Sigmoid colon (tissue), 7 donors: ENCODE measurements around the gene SLC35F1. TPM values are rescaled to one million over a fixed set of nuclear protein-coding genes. Genes with fewer than 3 reads are reported as not detected.

Experiments used
- DNase-seq: peaks from one replicate; pipeline ENCODE4 v3.0.0-alpha.2; 2019
- H3K27ac ChIP-seq, 4 donors: fragments of 200-600 bp; sonication (generic); one replicate each; pipeline ENCODE4 v1.5.1; 2016 to 2019; ENCODE audit warnings: mild to moderate bottlenecking in 1 of 4
- H3K27me3 ChIP-seq, 3 donors: fragments of 200-600 bp; sonication (generic); one replicate each; pipeline ENCODE4 v1.5.1; 2019; ENCODE audit warnings: mild to moderate bottlenecking in 1 of 3
- H3K36me3 ChIP-seq, 4 donors: fragments of 200-600 bp; sonication (generic); one replicate each; pipeline ENCODE4 v1.5.1; 2016 to 2019
- H3K4me1 ChIP-seq, 4 donors: fragments of 200-600 bp; sonication (generic); one replicate each; pipeline ENCODE4 v1.5.1; 2017 to 2019
- H3K4me3 ChIP-seq, 4 donors: fragments of 200-600 bp; sonication (generic); one replicate each; pipeline ENCODE4 v1.5.1; 2017 to 2019; ENCODE audit warnings: mild to moderate bottlenecking in 2 of 4, moderate library complexity in 1 of 4
- H3K9me3 ChIP-seq, 4 donors: fragments of 200-600 bp in 3 of 4; sonication (generic) in 3 of 4; one replicate each; pipeline versions ENCODE4 v1.5.1 to v1.6.1; 2013 to 2019
- EP300 ChIP-seq, 4 donors: sonication (generic); formaldehyde crosslinking; IDR thresholded peaks; one replicate each; pipeline ENCODE4 v1.6.1; 2017; ENCODE audit warnings: antibody characterized with exemption in 4 of 4
- POLR2A ChIP-seq, 2 donors: fragments of 450-650 bp; IDR thresholded peaks; one replicate each; pipeline ENCODE4 v1.6.1; 2016; ENCODE audit warnings: antibody characterized with exemption in 2 of 2, mild to moderate bottlenecking in 2 of 2, moderate library complexity in 2 of 2
- POLR2AphosphoS5 ChIP-seq, 4 donors: sonication (generic); formaldehyde crosslinking; IDR thresholded peaks; one replicate each; pipeline ENCODE4 v1.6.1; 2017; ENCODE audit warnings: antibody characterized with exemption in 4 of 4
- WGBS, 2 donors: extraction: QIAGEN DNeasy Blood & Tissue Kit; methylation state at CpG; one replicate each; pipeline ENCODE4 v1.1.7; 2013; 5-methylcytosine and 5-hydroxymethylcytosine counted together
- intact Hi-C: fragments of 100-400 bp; cut with DNase I; formaldehyde crosslinking; loops from one replicate; pipeline ENCODE4 v1.15.1; 2023
- polyA plus RNA-seq, 3 donors: library from polyadenylated mRNA; stranded (reverse); fragments of 200-250 nt; gene quantifications; one replicate each; pipeline ENCODE4 v1.2.3, GENCODE V29; 2013
- total RNA-seq, 4 donors: library from RNA; depleted of rRNA; stranded (reverse); fragments of >200 nt; gene quantifications; one replicate each; pipeline ENCODE4 v1.1.0, GENCODE V29; 2016
- TF ChIP-seq, protein P1 (sequence below), 4 experiments: fragments of 450-650 bp in 3 of 4; fragments of 200-600 bp in 1 of 4; IDR thresholded peaks; one replicate each; pipeline ENCODE4 v1.5.1; 2016 to 2019; ENCODE audit warnings: antibody characterized with exemption in 4 of 4, mild to moderate bottlenecking in 3 of 4, moderate library complexity in 2 of 4
- donor health status: healthy with polysubstance abuse.
- donor health status: Bipolar disorder and iron deficiency.
- donor health status: healthy.

Gene SLC35F1
- total and polyA plus RNA-seq, 7 donors = under 0.01 to 8.9 (median 4.0) TPM; not detected in 1

- WGBS, 2 donors = 85 to 86% methylated on average over 1 of the region's 1 CpG
- no peaks in the 10 kb centered on the region for H3K36me3 ChIP-seq
- no peaks in the 10 kb centered on the region for H3K4me1 ChIP-seq
- intact Hi-C loops = no loop called here
- no peak overlapping the region for H3K27ac ChIP-seq
- no peak for DNase-seq
- H3K27me3 ChIP-seq = no peaks in the 10 kb centered on the region
- H3K9me3 ChIP-seq = peaks cover 0 to 3% (median 0%) of the 10 kb centered on the region in 4 donors
- TF ChIP-seq POLR2AphosphoS5 (IDR thresholded peaks at IDR 0.05) = no peak
- TF ChIP-seq, protein P1, sequence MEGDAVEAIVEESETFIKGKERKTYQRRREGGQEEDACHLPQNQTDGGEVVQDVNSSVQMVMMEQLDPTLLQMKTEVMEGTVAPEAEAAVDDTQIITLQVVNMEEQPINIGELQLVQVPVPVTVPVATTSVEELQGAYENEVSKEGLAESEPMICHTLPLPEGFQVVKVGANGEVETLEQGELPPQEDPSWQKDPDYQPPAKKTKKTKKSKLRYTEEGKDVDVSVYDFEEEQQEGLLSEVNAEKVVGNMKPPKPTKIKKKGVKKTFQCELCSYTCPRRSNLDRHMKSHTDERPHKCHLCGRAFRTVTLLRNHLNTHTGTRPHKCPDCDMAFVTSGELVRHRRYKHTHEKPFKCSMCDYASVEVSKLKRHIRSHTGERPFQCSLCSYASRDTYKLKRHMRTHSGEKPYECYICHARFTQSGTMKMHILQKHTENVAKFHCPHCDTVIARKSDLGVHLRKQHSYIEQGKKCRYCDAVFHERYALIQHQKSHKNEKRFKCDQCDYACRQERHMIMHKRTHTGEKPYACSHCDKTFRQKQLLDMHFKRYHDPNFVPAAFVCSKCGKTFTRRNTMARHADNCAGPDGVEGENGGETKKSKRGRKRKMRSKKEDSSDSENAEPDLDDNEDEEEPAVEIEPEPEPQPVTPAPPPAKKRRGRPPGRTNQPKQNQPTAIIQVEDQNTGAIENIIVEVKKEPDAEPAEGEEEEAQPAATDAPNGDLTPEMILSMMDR (IDR thresholded peaks at IDR 0.05) = no peak
- no peak for TF ChIP-seq POLR2A (IDR thresholded peaks at IDR 0.05)
- no peak for TF ChIP-seq EP300 (IDR thresholded peaks at IDR 0.05)
- no peak overlapping the region for H3K4me3 ChIP-seq
Observed at GRCh38 chr6:118252474-118252873, 345.4 kb downstream of the SLC35F1 start.

DNA sequence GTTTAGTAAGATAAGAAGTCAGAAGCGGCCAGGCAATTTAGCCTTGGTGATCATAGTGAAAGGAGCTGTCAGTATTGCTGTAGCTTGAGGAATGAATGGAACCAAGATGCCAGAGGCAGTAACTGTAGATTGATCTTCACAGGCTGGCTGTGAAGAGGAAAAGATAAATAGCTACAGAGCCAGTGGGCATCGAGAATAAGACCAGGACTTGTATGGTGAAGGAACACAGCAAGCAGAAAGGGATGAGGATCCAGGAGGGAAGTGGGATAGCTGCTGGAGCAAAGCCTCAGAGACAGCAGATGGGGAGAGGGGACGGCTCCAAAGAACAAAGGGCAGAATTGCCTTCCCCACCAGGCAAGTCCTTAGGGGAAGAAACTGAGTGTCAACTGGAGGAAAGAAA, 346.7 kb downstream of the SLC35F1 start:
- no peaks in the 10 kb centered on the region for H3K4me1 ChIP-seq
- 72 to 85% methylated on average over 3 of the region's 3 CpGs for WGBS, 2 donors
- no peaks in the 10 kb centered on the region for H3K36me3 ChIP-seq
- H3K27me3 ChIP-seq = no peaks in the 10 kb centered on the region
- DNase-seq = no peak
- TF ChIP-seq POLR2A (IDR thresholded peaks at IDR 0.05) = no peak
- no peak for TF ChIP-seq POLR2AphosphoS5 (IDR thresholded peaks at IDR 0.05)
- no peak for TF ChIP-seq EP300 (IDR thresholded peaks at IDR 0.05)
- TF ChIP-seq, protein P1 (IDR thresholded peaks at IDR 0.05) = no peak
- intact Hi-C loops = no loop called here
- H3K4me3 ChIP-seq = no peak overlapping the region
- H3K9me3 ChIP-seq = no peaks in the 10 kb centered on the region
- no peak overlapping the region for H3K27ac ChIP-seq

- 76 to 90% methylated on average over 2 of the region's 2 CpGs for WGBS, 2 donors
- intact Hi-C loops = loop anchor here (5.0 kb wide), 1 partner anchor 284 kb away; no protein-coding TSS in a partner anchor
- DNase-seq = no peak
- H3K9me3 ChIP-seq = no peaks in the 10 kb centered on the region
- no peak overlapping the region for H3K27ac ChIP-seq
- H3K36me3 ChIP-seq = no peaks in the 10 kb centered on the region
- no peaks in the 10 kb centered on the region for H3K27me3 ChIP-seq
- H3K4me1 ChIP-seq = no peaks in the 10 kb centered on the region
- no peak for TF ChIP-seq POLR2AphosphoS5 (IDR thresholded peaks at IDR 0.05)
- TF ChIP-seq, protein P1 (IDR thresholded peaks at IDR 0.05) = no peak
- H3K4me3 ChIP-seq = no peak overlapping the region
Observed at GRCh38 chr6:118260833-118261232, 353.8 kb downstream of the SLC35F1 start.

DNA sequence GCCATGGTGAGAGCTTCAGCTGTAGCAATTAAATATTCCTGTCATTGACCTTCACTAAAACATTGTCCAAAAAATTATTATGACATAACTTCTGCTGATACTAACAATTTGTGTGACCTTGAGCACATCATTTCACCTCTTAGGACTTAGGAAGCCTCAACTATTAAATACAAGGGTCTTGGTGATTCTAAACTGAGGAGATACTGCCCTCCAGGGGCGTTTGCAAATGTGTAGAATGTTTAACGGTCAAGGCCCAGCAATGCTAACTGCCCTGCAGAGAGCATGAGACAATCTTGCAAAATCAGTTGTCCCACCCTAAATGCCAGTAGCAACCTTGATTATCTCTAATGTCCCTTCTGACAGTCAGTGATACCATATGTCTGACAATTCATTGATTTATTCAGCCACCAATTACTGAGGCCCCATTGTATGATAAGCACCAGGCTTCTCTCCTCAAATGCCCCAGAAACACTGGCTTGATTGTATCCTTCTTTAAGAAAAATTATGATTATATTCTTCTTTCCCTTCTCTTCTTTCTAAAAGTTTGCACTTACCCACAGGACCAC, 356.9 kb downstream of the SLC35F1 start:
- no peaks in the 10 kb centered on the region for H3K36me3 ChIP-seq
- H3K27ac ChIP-seq = no peak overlapping the region
- 16 to 22% methylated on average over 2 of the region's 2 CpGs for WGBS, 2 donors
- no peaks in the 10 kb centered on the region for H3K27me3 ChIP-seq
- H3K4me3 ChIP-seq = no peak overlapping the region
- DNase-seq = no peak
- intact Hi-C loops = loop anchor here (5.0 kb wide), 1 partner anchor 287 kb away; no protein-coding TSS in a partner anchor
- TF ChIP-seq, protein P1 (IDR thresholded peaks at IDR 0.05) = peak in 2 of 4 experiments; percentile 13 to 25
- TF ChIP-seq POLR2A (IDR thresholded peaks at IDR 0.05) = no peak
- H3K9me3 ChIP-seq = no peaks in the 10 kb centered on the region
- H3K4me1 ChIP-seq = no peaks in the 10 kb centered on the region

GRCh38 chr6:118269659-118270058, 362.6 kb downstream of the SLC35F1 start:
- no peaks in the 10 kb centered on the region for H3K27me3 ChIP-seq
- no peak overlapping the region for H3K4me3 ChIP-seq
- 74 to 88% methylated on average over 4 of the region's 4 CpGs for WGBS, 2 donors
- intact Hi-C loops = no loop called here
- H3K36me3 ChIP-seq = no peaks in the 10 kb centered on the region
- DNase-seq = no peak
- H3K4me1 ChIP-seq = no peaks in the 10 kb centered on the region
- no peaks in the 10 kb centered on the region for H3K9me3 ChIP-seq
- no peak overlapping the region for H3K27ac ChIP-seq
- TF ChIP-seq, protein P1 (IDR thresholded peaks at IDR 0.05) = no peak
- TF ChIP-seq POLR2A (IDR thresholded peaks at IDR 0.05) (no peak), POLR2AphosphoS5 (IDR thresholded peaks at IDR 0.05) (no peak), EP300 (IDR thresholded peaks at IDR 0.05) (no peak)
